Measurements from ENCODE around the gene COX7B2. TPM values are rescaled to one million over a fixed set of nuclear protein-coding genes. Genes with fewer than 3 reads are reported as not detected.

Gene COX7B2
- total and polyA plus RNA-seq, 10 of the 15 experiments (the other 5 are each of a cell fraction or from before 2014, with no cell fraction given): not detected

DNA sequence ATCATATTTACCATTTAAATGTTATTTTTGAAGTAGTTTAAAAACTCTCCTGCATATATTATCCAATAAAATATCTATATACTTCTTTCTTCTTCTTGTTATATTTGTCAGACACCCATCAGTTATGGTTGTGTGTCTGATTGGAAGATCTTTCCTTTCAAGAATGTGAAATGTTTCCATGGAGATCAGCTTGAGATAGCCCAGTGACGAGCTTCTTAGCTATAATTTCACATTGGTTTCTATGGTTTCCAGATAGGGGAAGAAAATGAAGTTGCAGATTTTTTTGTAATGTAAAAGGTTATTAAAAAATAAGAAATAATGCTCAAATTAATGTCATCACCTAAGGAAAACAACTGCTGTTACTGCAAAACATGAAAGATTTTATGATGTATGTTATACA is 189.0 kb downstream of the COX7B2 start:
- ChIA-PET SMC1A (ENCODE audit: uncharacterized antibody, unreplicated experiment) (interaction anchor here (1.0 kb wide), 1 partner anchor 11 kb away, joined by 3 read pairs; no protein-coding TSS in a partner anchor), RAD21 (ENCODE audit: unreplicated experiment) (no interaction called here), POLR2A (no interaction called here), CTCF (no interaction called here)
- no peaks in the 10 kb centered on the region for H3K4me1 ChIP-seq (ENCODE audit: control insufficient read depth, insufficient read depth, low read length)
- no TSS peak for BruUV-seq (replicated peaks)
- FAIRE-seq (no peak), DNase-seq (ENCODE audit: low read depth, low spot score) (no peak), ATAC-seq (no peak)
- no peak overlapping the region for H3K27ac ChIP-seq (ENCODE audit: control insufficient read depth, insufficient read depth)
- intact Hi-C loops (cut with micrococcal nuclease; ENCODE audit: unreplicated experiment): no loop called here
- H3K9me3 ChIP-seq (replicated peaks; ENCODE audit: control insufficient read depth, insufficient read depth, low read length): no peaks in the 10 kb centered on the region
- no peaks in the 10 kb centered on the region for H3K79me2 ChIP-seq (ENCODE audit: control insufficient read depth, insufficient read depth, low read length)
- H4K20me1 ChIP-seq (ENCODE audit: control insufficient read depth, insufficient read depth): no peaks in the 10 kb centered on the region
- no peaks in the 10 kb centered on the region for H3K36me3 ChIP-seq (ENCODE audit: control insufficient read depth in 2 of 2, insufficient read depth in 2 of 2, low read length in 1 of 2)
- H3K9ac ChIP-seq (ENCODE audit: control insufficient read depth, insufficient read depth, low read length): no peak overlapping the region
- in situ Hi-C loops (cut with MboI): no loop called here
- no peak overlapping the region for H3K4me3 ChIP-seq
- no peak overlapping the region for H2AFZ ChIP-seq (ENCODE audit: control insufficient read depth, low read depth, low read length)
- TF ChIP-seq POLR2AphosphoS2 (IDR thresholded peaks at IDR 0.05; ENCODE audit: low read depth, low read length) (no peak), ZNF207 (IDR thresholded peaks at IDR 0.05; ENCODE audit: borderline replicate concordance) (no peak), WRNIP1 (IDR thresholded peaks at IDR 0.05; ENCODE audit: borderline replicate concordance, low read depth, low read length) (no peak), ZNF622 (IDR thresholded peaks at IDR 0.05) (no peak), JUNB (IDR thresholded peaks at IDR 0.05) (no peak), ZNF274 (IDR thresholded peaks at IDR 0.05; ENCODE audit: insufficient read depth, insufficient read length) (no peak), PAX5 (IDR thresholded peaks at IDR 0.05; ENCODE audit: borderline replicate concordance, low read depth, low read length) (no peak), RAD51 (IDR thresholded peaks at IDR 0.05) (no peak), NRF1 (conservative IDR thresholded peaks at IDR 0.05; ENCODE audit: low read depth, low read length) (no peak), BCL3 (IDR thresholded peaks at IDR 0.05; ENCODE audit: borderline replicate concordance, insufficient read depth, low read depth, low read length, poor library complexity, severe bottlenecking) (no peak), YY1 (IDR thresholded peaks at IDR 0.05; ENCODE audit: low read depth, low read length) (no peak), USF2 (IDR thresholded peaks at IDR 0.05; ENCODE audit: borderline replicate concordance, low read depth, low read length) (no peak), IKZF1 (conservative IDR thresholded peaks at IDR 0.05) (no peak), FOXM1 (IDR thresholded peaks at IDR 0.05; ENCODE audit: low read depth, low read length) (no peak), E4F1 (IDR thresholded peaks at IDR 0.05; ENCODE audit: borderline replicate concordance, partially characterized antibody) (no peak)
- no peak overlapping the region for H3K4me2 ChIP-seq (ENCODE audit: control insufficient read depth, insufficient read depth)
- 0% methylated on average over 1 of the region's 1 CpG for WGBS (ENCODE audit: insufficient coverage, insufficient replicate concordance, low lambda C conversion rate, missing lambda C conversion rate)
- no peaks in the 10 kb centered on the region for H3K27me3 ChIP-seq (replicated peaks in 1 of 2; ENCODE audit: control insufficient read depth in 2 of 2, insufficient read depth in 2 of 2, low read length in 1 of 2)
